Nephron progenitor cell (in vitro differentiated cells): Measurements from ENCODE around the gene EFCC1.
A peak's percentile ranks its signal among the peaks of the same experiment; 100 is the strongest.

Source experiments
- DNase-seq: peaks from one replicate; pipeline ENCODE4 v3.0.0; 2021
- H3K27ac Mint-ChIP-seq: 2 replicates; pipeline ENCODE4 v1.8.0; 2021; ENCODE audit warnings: mild to moderate bottlenecking, moderate library complexity, mixed read lengths
- H3K27me3 Mint-ChIP-seq: 2 replicates; pipeline ENCODE4 v1.8.0; 2021; ENCODE audit warnings: mild to moderate bottlenecking, low read depth, mixed read lengths; ENCODE audit not compliant: poor library complexity
- H3K36me3 Mint-ChIP-seq: 2 replicates; pipeline ENCODE4 v1.8.0; 2021; ENCODE audit warnings: low read depth, mixed read lengths
- H3K4me1 Mint-ChIP-seq: 2 replicates; pipeline ENCODE4 v1.8.0; 2021; ENCODE audit warnings: mixed read lengths
- H3K4me3 Mint-ChIP-seq: 2 replicates; pipeline ENCODE4 v1.8.0; 2021; ENCODE audit warnings: mild to moderate bottlenecking, moderate library complexity, mixed read lengths
- H3K9me3 Mint-ChIP-seq: 2 replicates; pipeline ENCODE4 v1.8.0; 2021; ENCODE audit warnings: mild to moderate bottlenecking, moderate library complexity, mixed read lengths
- CTCF ChIP-seq: fragments of 200-600 bp; sonication (generic); IDR thresholded peaks from 2 replicates; pipeline ENCODE4 v1.5.0; 2021; ENCODE audit warnings: antibody characterized with exemption

EFCC1 gene

DNA sequence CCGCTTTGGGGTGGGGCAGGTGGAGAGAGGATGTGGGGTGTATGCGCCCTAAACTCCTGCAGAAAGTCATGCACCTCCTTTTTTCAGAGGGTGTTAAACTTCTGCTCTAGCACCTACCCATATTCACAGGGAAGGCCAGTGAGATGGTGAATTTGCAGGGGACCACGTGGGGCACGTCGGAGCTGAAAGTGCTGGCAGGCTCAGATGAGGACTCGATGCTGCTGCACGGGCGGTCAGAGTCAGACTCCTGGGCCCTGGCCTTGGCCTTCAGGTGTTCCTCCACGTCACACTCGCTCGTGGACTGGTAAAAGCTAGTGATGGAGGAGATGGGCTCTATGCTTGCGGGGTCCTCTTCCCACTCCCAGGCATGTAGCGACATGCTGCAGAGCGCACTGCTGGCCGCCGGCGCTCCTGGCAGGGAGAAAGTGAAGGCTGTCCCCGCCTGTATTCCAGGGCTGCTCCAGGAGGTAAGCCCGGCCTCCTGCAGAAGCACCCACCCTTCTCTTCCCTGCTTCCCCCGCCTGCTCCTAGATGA is 8.1 kb upstream of the EFCC1 start:
- H3K4me3 Mint-ChIP-seq = peak overlapping the region; percentile 82
- H3K27me3 Mint-ChIP-seq = peaks cover 37% of the 10 kb centered on the region
- H3K9me3 Mint-ChIP-seq = peaks cover 4% of the 10 kb centered on the region
- H3K36me3 Mint-ChIP-seq = no peaks in the 10 kb centered on the region
- TF ChIP-seq CTCF = no peak
- peaks cover 27% of the 10 kb centered on the region for H3K4me1 Mint-ChIP-seq
- DNase-seq = peak; percentile 22
- H3K27ac Mint-ChIP-seq = no peak overlapping the region

DNA sequence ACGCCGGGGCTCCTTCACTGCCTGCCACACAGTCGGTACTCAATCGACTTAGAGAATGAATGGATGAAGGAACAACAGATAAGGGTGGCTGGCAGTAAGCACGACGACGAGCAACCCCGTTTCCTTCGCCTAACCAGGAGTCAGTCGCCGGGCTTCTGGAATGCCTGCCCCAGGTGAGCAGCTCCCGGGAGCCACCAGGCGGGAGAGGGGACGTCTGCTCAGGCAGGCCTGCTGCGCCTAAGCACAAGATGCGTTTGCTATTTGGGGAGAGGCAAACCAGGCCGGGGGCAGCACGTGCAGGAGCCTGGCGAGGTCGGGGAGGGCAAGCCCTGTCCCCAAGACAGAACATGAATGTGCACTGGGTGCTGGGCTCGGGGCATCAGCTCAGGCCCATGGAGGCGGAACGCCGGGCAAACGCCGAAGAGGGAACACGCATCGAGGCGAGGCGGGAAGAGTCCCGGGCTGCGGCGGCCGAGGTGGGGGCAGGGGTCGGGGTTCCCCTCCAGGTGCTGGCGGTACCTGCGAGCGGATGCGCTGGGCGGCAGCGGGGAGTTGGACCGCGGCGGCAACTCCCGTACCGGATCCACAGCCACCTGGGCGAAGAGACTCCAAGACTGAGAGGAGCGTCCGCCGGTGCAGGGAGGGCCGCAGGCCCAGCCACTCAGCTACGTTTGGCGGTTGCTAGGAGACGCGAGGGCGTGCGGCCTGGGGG is 7.5 kb upstream of the EFCC1 start, which contains the start of gene CFAP92:
Gene CFAP92 (minus strand): TSS at position 616 of the 712 bp plus-strand sequence. CDS start 772 bp downstream, outside the sequence.
- Mint-ChIP-seq H3K4me3 (peak within 1 kb of the TSS; percentile 82), H3K4me1 (peaks cover 34% of the 10 kb centered on the region), H3K36me3 (no peaks in the 10 kb centered on the region), H3K27me3 (peaks cover 39% of the 10 kb centered on the region), H3K27ac (no peak within 1 kb of the TSS), H3K9me3 (peaks cover 4% of the 10 kb centered on the region)
- no peak for TF ChIP-seq CTCF
- peak; percentile 95 for DNase-seq

DNA sequence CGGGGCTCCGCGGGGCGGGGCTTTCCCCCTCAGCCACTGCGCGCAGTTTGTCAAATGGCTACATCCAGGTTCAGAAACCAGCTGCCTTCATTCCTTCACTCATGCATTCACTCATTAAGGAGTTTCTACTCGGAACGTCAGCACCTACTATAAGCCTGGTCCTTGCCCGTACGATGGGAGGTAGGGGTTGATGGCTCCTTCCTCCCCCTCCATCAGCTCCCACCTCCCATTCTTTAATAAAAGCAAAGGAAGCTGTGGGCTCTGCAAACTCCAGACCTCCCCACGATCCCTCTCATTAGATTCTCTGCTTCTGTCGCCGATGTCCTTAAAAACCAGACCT is 7.0 kb upstream of the EFCC1 start:
- H3K27ac Mint-ChIP-seq = no peak overlapping the region
- peaks cover 45% of the 10 kb centered on the region for H3K27me3 Mint-ChIP-seq
- DNase-seq = no peak
- peaks cover 4% of the 10 kb centered on the region for H3K9me3 Mint-ChIP-seq
- peak overlapping the region; percentile 78 for H3K4me3 Mint-ChIP-seq
- peaks cover 39% of the 10 kb centered on the region for H3K4me1 Mint-ChIP-seq
- no peak for TF ChIP-seq CTCF
- no peaks in the 10 kb centered on the region for H3K36me3 Mint-ChIP-seq

- H3K4me1 Mint-ChIP-seq = peaks cover 43% of the 10 kb centered on the region
- H3K9me3 Mint-ChIP-seq = peaks cover 4% of the 10 kb centered on the region
- no peak for DNase-seq
- H3K36me3 Mint-ChIP-seq = no peaks in the 10 kb centered on the region
- H3K4me3 Mint-ChIP-seq = peak overlapping the region; percentile 78
- H3K27ac Mint-ChIP-seq = no peak overlapping the region
- TF ChIP-seq CTCF = no peak
- H3K27me3 Mint-ChIP-seq = peaks cover 52% of the 10 kb centered on the region
Observed at GRCh38 chr3:128994581-128995546, 6.2 kb upstream of the EFCC1 start.

DNA sequence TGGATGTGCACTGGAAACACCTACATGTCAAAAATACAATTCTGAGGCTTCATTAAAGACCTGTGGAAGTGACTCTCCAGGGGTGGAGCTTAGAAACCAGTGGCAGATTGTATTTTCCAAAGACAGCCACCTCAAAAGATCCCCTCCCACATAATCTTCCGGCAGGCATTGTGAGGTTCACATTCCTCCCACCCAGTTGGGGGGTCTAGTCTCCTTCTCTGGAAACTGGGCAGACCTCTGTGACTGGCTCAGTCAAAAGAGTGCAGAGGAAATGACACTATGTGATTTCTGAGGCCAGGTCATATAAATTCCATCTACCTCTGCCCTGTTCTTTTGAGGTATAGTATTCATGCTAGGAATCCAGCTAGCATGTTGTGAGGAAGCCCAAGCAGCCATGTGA is 5.4 kb upstream of the EFCC1 start:
- Mint-ChIP-seq H3K27ac (no peak overlapping the region), H3K4me1 (peaks cover 52% of the 10 kb centered on the region), H3K27me3 (peaks cover 60% of the 10 kb centered on the region), H3K36me3 (no peaks in the 10 kb centered on the region), H3K9me3 (peaks cover 4% of the 10 kb centered on the region), H3K4me3 (no peak overlapping the region)
- no peak for TF ChIP-seq CTCF
- DNase-seq = no peak
